ENCODE results near the gene IFT74. TPM values are rescaled to one million over a fixed set of nuclear protein-coding genes. Genes with fewer than 3 reads are reported as not detected.

The IFT74 gene
- 1.4 TPM for polyA plus RNA-seq (2012; ENCODE audit: insufficient read depth, insufficient read length)

DNA sequence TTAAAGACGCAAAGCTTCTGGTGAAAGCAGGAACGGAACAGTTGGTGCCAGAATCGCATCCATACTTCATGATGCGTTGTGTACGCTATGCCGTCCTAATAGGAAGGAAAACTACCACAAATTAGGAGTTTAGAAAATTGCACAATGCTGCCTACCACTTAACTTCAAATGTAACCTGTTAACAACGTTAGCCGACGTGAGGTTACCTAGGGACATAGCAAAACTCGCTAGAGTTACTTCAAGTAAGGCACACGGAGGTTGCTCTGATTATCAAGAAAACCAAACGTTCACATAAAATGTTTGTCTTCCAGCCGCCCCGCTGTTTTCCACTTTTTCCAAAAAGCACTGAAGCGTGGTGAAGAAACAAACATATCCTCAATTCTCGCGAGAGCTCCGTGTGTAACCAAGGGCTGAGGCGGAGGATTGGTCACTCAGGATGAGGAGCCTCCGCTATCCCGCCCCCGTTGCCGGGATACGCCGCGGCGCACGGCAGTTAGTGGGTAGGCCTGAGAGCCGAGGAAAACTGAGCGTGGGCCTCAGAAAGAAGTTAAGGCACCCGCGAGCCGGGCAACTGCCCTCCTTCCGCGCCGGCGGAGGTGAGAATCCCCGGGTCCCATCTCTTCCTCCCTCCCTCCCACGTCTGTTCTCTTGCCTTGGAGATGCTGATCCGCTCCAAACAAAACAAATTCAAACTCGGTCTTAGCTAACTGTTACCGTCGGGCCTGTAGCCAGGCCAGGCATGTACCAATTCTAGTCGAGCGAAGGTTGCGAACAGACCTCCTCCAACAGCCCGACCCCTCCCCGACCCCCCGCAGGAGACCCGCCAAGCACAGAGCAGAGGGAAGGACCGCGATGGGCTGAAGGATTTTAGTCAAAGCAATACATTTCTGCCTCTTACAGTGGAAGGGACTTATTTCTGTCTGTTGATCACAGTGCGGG is at the start of gene IFT74:
Gene IFT74, plus strand, starts transcription at position 492 of the 939 bp plus-strand sequence. CDS start 5,556 bp downstream, outside the sequence.
- no peak for DNase-seq (ENCODE audit: low read depth, low spot score)
- H3K4me3 ChIP-seq (ENCODE audit: low read length) = no peak within 1 kb of the TSS

DNA sequence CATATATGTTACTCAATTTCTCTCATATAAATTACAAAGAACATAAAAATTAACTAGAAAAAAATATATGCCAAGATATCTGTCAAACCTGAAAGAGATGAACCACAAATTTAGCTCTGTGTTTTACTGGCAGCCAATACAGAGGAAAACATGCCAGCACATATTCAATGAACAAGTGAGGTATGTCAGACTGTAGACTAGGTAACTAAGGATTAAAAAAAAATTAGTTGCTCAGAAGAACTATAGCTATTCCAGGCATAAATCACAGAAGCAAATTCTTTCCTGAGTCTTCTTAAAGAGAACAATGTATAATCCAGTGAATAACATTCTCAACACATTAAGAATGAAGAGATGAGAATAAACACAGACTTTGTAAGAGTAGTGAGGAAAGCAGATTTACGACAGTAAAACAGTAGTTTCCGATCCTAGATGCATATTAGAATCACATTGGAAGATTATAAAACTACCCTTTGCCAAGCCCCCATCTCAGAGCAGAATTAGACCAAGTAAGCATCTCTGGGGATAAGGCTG is 43.0 kb upstream of the IFT74 start:
- no peak for DNase-seq (ENCODE audit: low read depth, low spot score)
- no peak overlapping the region for H3K4me3 ChIP-seq (ENCODE audit: low read length)

DNA sequence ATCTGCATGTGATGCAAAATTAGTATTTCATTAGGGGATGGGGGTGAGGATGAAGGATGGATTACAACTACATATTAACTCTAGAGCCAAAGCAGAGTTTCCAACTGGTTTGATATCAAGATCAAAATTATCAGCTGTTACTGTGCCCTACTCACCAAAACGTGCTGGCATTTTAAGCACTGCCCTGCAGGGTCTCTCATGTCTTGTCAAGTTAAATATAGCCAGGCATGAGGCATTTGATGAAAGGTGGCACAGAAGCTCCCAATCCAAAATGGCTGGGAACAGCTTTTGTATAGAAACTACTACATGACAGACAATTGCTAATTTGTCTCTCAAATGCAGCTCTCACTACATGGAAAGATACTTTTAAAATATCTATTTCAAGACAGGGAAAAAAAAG is 36.5 kb upstream of the IFT74 start:
- no peak overlapping the region for H3K4me3 ChIP-seq (ENCODE audit: low read length)
- no peak for DNase-seq (ENCODE audit: low read depth, low spot score)

DNA sequence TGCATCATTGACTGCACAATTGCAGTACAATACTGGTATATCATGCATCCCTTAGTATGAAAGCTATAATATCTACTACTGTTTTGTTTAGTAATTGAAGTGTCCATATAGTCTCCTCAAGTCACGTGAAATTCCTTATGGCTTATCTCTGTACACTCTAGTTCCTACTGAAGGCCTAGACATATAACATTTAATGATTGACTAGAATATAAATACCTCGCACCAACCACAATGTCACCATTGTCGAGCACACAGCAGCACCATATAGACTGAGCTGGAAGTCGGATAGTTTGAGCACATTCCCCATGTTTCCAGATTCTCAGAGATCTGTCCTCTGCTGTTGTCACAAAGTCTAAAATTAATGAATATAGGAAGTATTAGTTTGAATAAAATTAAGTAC is 30.6 kb upstream of the IFT74 start:
- DNase-seq (ENCODE audit: low read depth, low spot score) = no peak
- no peak overlapping the region for H3K4me3 ChIP-seq (ENCODE audit: low read length)

DNA sequence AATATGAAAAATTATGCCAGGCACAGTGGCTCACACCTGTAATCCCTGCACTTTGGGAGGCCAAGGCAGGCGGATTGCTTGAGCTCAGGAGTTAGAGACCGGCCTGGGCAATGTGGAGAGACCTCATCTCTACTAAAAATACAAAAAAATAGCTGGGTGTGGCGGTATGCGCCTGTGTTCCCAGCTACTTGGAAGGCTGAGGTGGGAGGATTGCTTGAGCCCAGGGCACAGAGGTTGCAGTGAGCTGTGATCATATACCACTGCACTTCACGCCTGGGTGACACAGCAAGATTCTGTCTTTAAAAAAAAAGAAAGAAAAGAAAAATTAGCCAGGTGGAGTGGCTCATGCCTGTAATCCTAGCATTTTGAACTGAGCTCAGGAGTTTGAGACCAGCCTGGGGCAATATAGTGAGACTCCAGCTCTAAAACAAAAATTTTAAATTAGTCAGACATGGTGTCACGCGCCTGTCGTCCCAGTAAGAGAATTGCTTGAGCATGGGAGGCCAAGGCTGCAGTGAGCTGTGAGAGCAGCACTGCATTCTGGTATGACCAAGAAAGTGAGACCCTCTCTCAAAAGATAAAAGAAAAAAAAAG is 27.2 kb upstream of the IFT74 start:
- H3K4me3 ChIP-seq (ENCODE audit: low read length) = no peak overlapping the region
- no peak for DNase-seq (ENCODE audit: low read depth, low spot score)

DNA sequence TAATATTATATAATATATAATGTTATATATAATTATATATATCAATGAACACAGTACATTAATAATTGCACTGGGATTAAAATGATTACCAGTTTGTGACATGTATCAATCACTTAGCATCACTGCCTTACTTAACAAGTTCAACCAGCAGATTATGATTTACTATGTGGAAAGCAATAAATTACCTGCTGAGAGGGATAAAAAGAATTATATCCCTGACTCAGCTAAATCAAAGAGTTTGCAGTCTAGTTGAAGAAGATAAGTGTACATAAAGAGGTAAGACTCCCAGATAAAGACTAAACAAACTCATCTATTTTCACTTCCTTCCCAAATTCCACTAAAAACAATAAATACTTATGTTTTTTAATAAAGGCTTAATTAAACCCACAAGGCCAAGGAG is 20.4 kb upstream of the IFT74 start:
- DNase-seq (ENCODE audit: low read depth, low spot score) = no peak
- no peak overlapping the region for H3K4me3 ChIP-seq (ENCODE audit: low read length)

DNA sequence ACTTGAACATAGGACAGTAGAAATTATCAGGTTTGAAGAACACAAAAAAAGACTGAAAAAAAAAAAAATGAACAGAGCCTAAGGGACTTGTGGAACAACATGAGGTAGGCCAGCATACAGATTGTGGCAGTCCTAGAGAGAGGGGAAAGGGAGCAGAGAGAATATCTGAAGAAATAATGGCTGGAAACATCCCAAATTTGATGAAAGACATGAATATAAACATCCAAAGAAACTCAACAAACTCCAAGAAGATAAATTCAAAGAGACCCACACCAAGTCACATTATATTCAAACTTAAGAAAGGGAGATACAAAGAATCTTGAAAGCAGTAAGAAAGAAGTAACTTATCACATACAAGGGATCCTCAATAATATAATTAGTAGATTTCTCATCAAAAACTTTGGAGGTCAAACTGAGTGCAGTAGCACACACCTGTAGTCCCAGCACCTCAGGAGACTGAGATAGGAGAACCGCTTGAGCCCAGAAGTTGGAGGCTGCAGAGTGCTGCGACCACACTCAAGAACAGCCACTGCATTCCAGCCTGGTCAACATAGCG is 18.3 kb upstream of the IFT74 start:
- no peak overlapping the region for H3K4me3 ChIP-seq (ENCODE audit: low read length)
- DNase-seq (ENCODE audit: low read depth, low spot score) = no peak

DNA sequence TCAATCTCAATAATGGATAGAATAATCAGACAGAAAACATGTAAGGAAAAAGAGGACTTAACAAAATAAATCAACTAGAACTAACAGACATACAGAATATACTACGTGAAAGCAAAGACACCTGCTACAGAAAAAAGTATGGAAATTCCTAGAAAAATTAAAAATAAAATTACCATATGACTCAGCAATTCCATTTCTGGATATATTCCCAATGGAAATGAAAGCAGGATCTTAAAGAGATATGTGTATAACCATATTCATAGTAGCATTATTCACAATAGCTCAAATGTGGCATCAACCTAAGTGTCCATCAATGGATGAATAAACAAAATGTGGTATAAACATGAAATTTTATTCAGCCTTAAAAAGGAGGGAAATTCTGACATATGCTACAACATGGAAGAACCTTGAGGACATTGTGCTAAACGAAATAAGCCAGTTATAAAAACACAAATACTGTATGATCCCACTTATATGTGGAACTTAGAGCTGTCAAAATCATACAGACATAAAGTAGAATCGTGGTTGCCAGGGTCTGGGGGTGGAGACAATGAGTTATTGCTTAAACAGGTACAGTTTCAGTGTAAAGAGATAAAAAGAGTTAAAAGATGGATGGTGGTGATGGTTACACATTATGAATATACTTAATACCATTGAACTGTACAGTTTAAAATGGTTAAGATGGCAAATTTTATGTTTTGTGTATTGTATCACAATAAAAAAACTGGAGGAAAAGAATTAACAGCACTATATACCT is 16.1 kb upstream of the IFT74 start:
- H3K4me3 ChIP-seq (ENCODE audit: low read length) = no peak overlapping the region
- DNase-seq (ENCODE audit: low read depth, low spot score) = no peak

DNA sequence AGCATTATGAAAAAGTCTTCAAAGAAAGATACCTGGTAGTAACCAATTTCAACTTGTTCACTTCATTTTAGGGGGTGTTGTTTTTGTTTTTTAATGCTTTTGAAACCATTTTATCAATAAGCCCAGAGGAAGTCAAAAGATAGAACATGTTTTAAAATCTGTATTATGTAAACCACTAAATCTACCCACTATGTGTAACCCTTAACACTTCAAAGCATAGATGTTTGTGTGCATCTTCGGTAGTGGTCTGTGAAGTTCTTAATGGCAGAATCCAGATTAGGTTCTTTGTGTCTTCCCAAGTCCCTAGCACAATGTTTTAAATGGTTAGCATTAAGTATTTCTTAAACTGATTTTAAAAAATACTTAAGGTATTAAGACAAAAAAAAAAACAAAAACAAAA is 15.4 kb upstream of the IFT74 start:
- peak; percentile 38 for DNase-seq (ENCODE audit: low read depth, low spot score)
- no peak overlapping the region for H3K4me3 ChIP-seq (ENCODE audit: low read length)

DNA sequence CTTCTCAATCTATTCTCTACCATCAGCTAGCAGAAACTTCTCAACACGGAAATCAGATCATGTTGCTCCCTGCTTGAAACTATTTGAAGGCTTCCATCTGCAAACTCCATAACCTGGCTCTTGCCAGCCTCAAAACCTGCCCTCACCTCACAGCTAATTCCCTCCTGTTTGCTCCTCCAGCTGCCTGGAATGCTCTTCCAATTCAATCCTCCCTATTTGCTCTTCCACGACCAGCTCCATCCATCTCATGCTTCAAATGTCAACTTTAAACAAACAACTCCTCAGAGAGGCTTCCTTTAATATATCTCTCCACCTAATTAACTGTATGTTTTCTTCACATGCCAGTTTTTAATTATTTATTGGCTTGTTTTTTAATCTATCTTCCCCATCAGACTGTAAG is 10.6 kb upstream of the IFT74 start:
- DNase-seq (ENCODE audit: low read depth, low spot score) = no peak

DNA sequence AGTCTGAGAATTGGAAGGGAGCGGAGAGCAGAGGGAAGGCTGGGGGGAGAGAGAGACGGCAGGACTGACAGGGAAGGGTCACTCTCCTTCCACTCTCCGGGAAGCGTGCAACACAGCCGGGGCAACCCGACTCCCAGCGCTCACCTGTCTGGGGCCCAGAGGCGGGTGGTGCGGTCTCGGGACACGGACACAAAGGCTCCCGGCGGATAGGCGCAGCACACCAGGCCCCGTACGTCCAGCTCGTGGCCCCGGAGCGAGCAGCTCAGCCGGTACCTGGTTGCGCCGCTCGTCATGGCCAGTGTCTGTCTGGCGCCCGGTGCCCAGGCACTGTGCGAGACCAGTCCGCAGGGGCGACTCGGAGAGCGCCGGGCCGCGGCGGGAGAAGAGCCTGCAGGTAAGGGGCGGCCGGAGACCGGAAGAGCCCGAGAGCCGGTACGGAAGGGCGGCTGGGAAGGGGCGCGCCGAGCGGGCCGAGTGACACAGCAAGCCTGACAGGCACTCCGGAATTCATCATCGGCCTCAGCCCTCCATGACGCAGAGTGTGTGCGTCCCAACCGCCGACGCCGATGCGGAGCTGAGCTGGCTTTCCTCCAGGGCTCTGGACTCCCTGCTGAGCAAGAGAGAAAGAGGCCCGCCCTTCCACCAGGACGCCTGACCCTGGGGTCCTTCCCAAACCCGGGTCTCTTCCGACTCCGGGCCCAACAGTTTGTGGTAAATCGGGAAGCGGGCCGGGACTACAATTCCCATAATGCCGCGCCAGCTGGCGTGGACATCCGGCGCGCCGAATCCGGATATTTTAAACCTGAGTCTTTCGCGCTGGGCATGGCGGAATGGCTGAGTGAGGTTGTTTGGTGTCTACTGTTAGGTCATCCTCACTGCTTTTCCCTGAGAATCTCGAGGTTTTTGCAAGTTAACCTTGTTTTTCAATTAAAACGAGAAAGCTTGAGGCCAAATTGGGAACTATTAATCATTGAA is 9.2 kb upstream of the IFT74 start, which contains the start of gene PLAA:
Gene PLAA, minus strand, starts transcription at position 490 of the 975 bp plus-strand sequence. Its CDS starts 197 bp downstream, at position 293.
- DNase-seq (ENCODE audit: low read depth, low spot score) = peak; percentile 77
- peak within 1 kb of the TSS; percentile 95 for H3K4me3 ChIP-seq (ENCODE audit: low read length)

More for the DNA sequence above, 10.6 kb upstream of the IFT74 start:
- peak overlapping the region; percentile 95 for H3K4me3 ChIP-seq (ENCODE audit: low read length)

DNA sequence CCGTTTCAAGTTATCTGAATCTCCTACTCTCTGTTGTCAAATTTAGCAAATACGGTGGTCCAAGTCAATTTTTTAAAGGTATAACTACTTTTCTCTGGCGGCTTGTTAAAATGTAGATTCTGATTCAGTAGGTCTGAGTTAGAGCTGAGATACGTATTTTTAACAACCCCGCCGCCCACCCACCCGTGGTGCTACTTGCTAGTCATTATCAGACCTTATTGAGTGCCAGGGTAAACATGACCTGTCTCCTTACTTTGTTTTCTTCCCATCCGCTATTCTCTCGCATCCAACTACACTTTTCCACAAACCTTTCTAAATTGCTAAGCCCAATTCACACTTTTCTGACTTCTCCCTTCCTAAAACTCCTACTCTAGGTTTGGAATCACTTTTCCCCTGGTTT is 8.5 kb upstream of the IFT74 start:
- H3K4me3 ChIP-seq (ENCODE audit: low read length) = peak overlapping the region; percentile 95
- no peak for DNase-seq (ENCODE audit: low read depth, low spot score)

DNA sequence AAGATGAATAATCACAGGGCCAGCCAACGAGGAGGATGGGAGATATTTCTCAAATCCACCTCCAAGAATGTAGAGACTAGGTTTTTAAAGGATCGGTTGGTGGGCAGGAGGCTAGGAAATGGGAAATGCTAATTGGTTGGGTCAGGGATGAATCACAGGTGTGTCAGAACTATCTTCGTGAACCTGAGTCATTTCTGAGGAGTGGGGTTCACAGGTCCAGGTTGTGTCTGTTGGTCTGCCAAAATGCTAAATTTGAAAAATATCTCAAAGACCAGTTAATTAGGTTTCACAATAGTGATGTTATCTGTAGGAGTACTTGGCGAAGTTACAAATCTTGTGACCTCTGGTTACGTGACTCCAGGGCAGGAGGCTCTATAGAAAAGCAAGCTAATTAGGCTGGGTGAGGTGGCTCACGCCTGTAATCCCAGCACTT is 6.6 kb upstream of the IFT74 start:
- H3K4me3 ChIP-seq (ENCODE audit: low read length) = no peak overlapping the region
- DNase-seq (ENCODE audit: low read depth, low spot score) = no peak

DNA sequence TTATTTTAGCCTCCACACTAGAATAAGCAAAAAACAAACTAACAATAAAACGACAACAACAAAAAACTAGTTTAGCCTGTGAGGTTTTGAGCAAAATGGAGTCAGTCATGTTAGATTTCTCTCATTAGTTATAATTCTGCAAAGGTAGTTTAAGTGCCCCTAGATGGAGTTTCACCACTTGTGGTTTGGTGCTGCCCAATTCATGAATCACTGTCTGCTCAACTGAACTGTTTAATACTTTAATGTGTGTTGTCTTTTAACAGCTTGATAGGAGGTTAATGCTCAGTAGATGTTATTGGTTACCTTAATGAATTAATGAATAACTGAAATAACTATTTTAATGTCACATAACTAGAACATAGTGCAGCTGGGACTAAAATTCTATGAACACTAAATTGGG is 5.7 kb upstream of the IFT74 start:
- H3K4me3 ChIP-seq (ENCODE audit: low read length) = no peak overlapping the region
- DNase-seq (ENCODE audit: low read depth, low spot score) = no peak

DNA sequence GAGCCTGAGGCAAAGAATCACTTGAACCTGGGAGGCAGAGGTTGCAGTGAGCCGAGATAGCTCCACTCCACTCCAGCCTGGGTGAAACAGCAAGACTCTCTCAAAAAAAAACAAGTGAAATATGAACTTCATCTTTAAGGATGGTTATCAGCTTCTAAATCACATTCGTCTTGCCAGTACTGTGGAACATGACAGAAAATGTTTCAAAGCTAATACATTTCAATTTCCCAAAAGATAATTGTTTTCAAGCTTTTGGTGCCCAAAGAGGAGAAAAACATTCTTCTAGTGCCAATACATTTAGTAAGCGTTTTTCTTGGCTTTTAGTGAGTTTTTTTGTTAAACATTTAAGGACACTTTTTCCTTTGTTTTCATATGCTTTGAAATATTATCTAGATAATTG is 4.4 kb upstream of the IFT74 start:
- no peak for DNase-seq (ENCODE audit: low read depth, low spot score)
- H3K4me3 ChIP-seq (ENCODE audit: low read length) = no peak overlapping the region

DNA sequence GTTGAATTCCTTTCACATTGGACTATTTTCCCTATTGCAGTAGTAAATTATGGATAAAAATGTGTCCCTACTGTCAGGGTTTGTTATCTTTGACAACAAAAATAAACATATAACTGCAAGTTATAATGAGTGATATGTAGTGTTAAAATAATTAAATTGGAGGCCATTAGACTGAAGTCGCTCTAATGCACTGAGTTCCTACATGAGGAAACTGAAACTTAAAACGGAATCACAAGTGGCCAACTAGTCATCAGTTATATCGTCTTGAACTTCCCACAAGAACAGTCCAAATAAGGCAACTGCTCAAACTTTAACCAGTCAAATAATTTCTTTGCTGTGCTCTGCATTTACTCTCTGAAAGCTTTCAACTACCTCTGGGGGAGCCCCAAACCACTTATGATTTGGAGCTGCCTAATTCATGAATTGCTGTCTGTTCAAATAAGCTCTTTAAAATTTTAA is 2.1 kb upstream of the IFT74 start:
- H3K4me3 ChIP-seq (ENCODE audit: low read length) = no peak overlapping the region
- DNase-seq (ENCODE audit: low read depth, low spot score) = no peak

DNA sequence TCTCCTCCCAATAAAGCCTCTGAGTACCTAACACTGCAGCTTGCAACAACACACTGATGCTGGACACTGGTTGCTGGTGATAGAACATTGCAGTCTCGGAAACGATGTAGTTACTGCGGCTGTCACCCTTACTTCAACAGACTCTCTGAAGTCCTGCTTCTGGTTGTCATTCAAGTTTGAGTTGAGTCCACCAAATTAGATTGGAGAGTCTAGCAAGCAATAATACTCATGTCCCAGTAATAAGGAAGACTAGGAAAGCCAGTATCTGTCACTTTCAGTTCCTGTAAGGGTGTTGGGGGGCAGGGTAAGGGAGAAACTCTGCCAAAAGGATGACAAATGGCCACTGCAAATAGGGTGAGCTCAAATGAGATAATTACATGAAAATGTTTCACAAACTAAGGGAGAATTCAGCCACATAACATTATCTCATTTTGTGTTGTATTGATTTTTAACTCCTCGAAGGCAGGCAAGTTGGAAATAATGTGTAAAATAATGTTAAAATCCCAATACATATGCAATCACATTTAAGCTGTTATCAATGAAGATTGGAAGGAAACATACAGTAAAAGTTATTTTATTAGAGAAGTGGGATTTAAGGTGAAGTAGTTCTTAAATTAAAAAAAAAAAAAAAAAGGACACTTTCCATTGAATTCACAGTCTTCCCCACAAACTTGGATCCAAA is 849 bp upstream of the IFT74 start:
- no peak for DNase-seq (ENCODE audit: low read depth, low spot score)
- H3K4me3 ChIP-seq (ENCODE audit: low read length) = no peak overlapping the region
